SU-DHL-6 (cell line): ENCODE results near the gene RALGAPA1.

Source experiments
- CTCF ChIP-seq: fragments of 200-600 bp; sonication (generic); IDR thresholded peaks from one replicate; pipeline ENCODE4 v1.5.1; 2017; ENCODE audit warnings: antibody characterized with exemption, mild to moderate bottlenecking, low read length, moderate library complexity; ENCODE audit not compliant: insufficient read depth, poor library complexity, severe bottlenecking
- EZH2phosphoT487 ChIP-seq: fragments of 200-600 bp; sonication (generic), shearing (Covaris generic); conservative IDR thresholded peaks from 2 replicates; pipeline ENCODE4 v1.6.1; 2018; ENCODE audit warnings: mild to moderate bottlenecking, antibody characterized with exemption, low read length, moderate library complexity, mixed read lengths

GRCh38 chr14:35814371-35815005 is 5.4 kb upstream of the RALGAPA1 start:
- peak; percentile 76 for TF ChIP-seq CTCF
- no peak for TF ChIP-seq EZH2phosphoT487
